HepG2 (cell line): ENCODE data around the gene GPD1. TPM values are rescaled to one million over a fixed set of nuclear protein-coding genes. Genes with fewer than 3 reads are reported as not detected.
A peak's percentile ranks its signal among the peaks of the same experiment; 100 is the strongest.

Experiments used
- BCL6 ChIP-seq: IDR thresholded peaks from 2 replicates; pipeline ENCODE4 v1.6.1; 2016; ENCODE audit warnings: missing genetic modification reagents, missing compliant biosample characterization
- DMAP1 ChIP-seq: IDR thresholded peaks from 2 replicates; pipeline ENCODE4 v1.6.1; 2016
- MLLT10 ChIP-seq: sonication (generic); formaldehyde crosslinking; IDR thresholded peaks from 2 replicates; pipeline ENCODE4 v1.4.0; 2020; ENCODE audit warnings: missing genetic modification reagents
- NR2F1 ChIP-seq, 2 experiments: fragments of 450-650 bp in 1 of 2; formaldehyde crosslinking in 1 of 2; IDR thresholded peaks; 2 replicates each; pipeline versions ENCODE4 v1.5.0 to v1.6.1; 2016 to 2020; ENCODE audit warnings: mild to moderate bottlenecking in 1 of 2, missing compliant biosample characterization in 1 of 2, missing genetic modification reagents in 1 of 2, moderate library complexity in 1 of 2
- RBFOX2 ChIP-seq: fragments of 200-400 bp; formaldehyde crosslinking; IDR thresholded peaks from 2 replicates; pipeline ENCODE4 v1.6.1; 2017; ENCODE audit warnings: low read depth, mild to moderate bottlenecking, low read length
- SYNCRIP ChIP-seq: fragments of 200-400 bp; formaldehyde crosslinking; IDR thresholded peaks from 2 replicates; pipeline ENCODE4 v1.6.1; 2018; ENCODE audit warnings: mild to moderate bottlenecking, low read depth, low read length; ENCODE audit not compliant: insufficient read depth
- TFDP2 ChIP-seq: sonication (generic); formaldehyde crosslinking; IDR thresholded peaks from 2 replicates; pipeline ENCODE4 v1.4.0; 2020; ENCODE audit warnings: missing genetic modification reagents
- ZBTB40 ChIP-seq, 2 experiments: fragments of 450-650 bp in 1 of 2; sonication (generic) in 1 of 2; formaldehyde crosslinking in 1 of 2; IDR thresholded peaks; 2 replicates each; pipeline versions ENCODE4 v1.6.1 to v1.8.0; 2016 to 2022; ENCODE audit warnings: antibody characterized with exemption in 1 of 2, mild to moderate bottlenecking in 1 of 2, missing genetic modification reagents in 1 of 2
- ZBTB44 ChIP-seq: sonication (generic); formaldehyde crosslinking; IDR thresholded peaks from 2 replicates; pipeline ENCODE4 v1.4.0; 2020; ENCODE audit warnings: missing genetic modification reagents
- ZNF710 ChIP-seq: sonication (generic); formaldehyde crosslinking; IDR thresholded peaks from 2 replicates; pipeline ENCODE4 v1.5.0; 2020; ENCODE audit warnings: mild to moderate bottlenecking, missing genetic modification reagents, borderline replicate concordance
- ZNF768 ChIP-seq: sonication (generic); formaldehyde crosslinking; IDR thresholded peaks from 2 replicates; pipeline ENCODE4 v1.4.0; 2020; ENCODE audit warnings: missing genetic modification reagents
- ZSCAN21 ChIP-seq: sonication (generic); formaldehyde crosslinking; IDR thresholded peaks from 2 replicates; pipeline ENCODE4 v1.8.0; 2022; ENCODE audit warnings: mild to moderate bottlenecking, missing genetic modification reagents, moderate library complexity, borderline replicate concordance
- ZSCAN25 ChIP-seq: sonication (generic); formaldehyde crosslinking; IDR thresholded peaks from 2 replicates; pipeline ENCODE4 v1.8.0; 2022; ENCODE audit warnings: mild to moderate bottlenecking, missing genetic modification reagents
- polyA plus RNA-seq, 8 experiments: library from polyadenylated mRNA; depleted of rRNA in 3 of 8; stranded (reverse) in 7 of 8; unstranded in 1 of 8; fragments of >200 nt; fragmentation: Illumina TruSeq in 4 of 8; extraction: Trizol in 4 of 8; gene quantifications; 2 replicates each; pipeline versions ENCODE4 v1.2.1 to v1.2.3, GENCODE V29; 2011 to 2016; ENCODE audit warnings: low read depth in 4 of 8, missing spikeins in 1 of 8, mixed read lengths in 1 of 8; ENCODE audit not compliant: insufficient read depth in 1 of 8
- total RNA-seq, 5 experiments: library from RNA; depleted of rRNA; stranded (reverse); fragments of >200 nt; fragmentation: Illumina TruSeq; extraction: Trizol; gene quantifications; 2 replicates each; pipeline ENCODE4 v1.2.3, GENCODE V29; 2016; ENCODE audit warnings: low read depth in 1 of 5

The GPD1 gene
- total and polyA plus RNA-seq, 2 of the 13 experiments (the other 11 are each of a cell fraction or from before 2014, with no cell fraction given) = 3.7 to 30.6 TPM

GRCh38 chr12:50057000-50057841 is 46.6 kb upstream of the GPD1 start, which contains the start of gene ASIC1 (continued):
- TF ChIP-seq ZBTB40 (IDR thresholded peaks at IDR 0.05) = no peak
- TF ChIP-seq ZBTB40 (CRISPR knock-in tag; IDR thresholded peaks at IDR 0.05) = peak; percentile 16; the same call in 1 of the 2 replicates
- no peak for TF ChIP-seq ZNF710
- TF ChIP-seq ZSCAN25 (CRISPR knock-in tag) = 0 out of 2 replicates have a peak, but pooled peaks have one; percentile 12
- no peak for TF ChIP-seq SYNCRIP
- no peak for TF ChIP-seq NR2F1 (CRISPR knock-in tag; IDR thresholded peaks at IDR 0.05)
- TF ChIP-seq ZSCAN21 (CRISPR knock-in tag) = no peak
- peak; percentile 32; the same call in 1 of the 2 replicates for TF ChIP-seq BCL6 (CRISPR knock-in tag)
- no peak for TF ChIP-seq ZBTB44 (CRISPR knock-in tag)
- TF ChIP-seq RBFOX2 = no peak
- peak; percentile 35; the same call in 1 of the 2 replicates for TF ChIP-seq ZNF768
- TF ChIP-seq DMAP1 (CRISPR knock-in tag) = no peak; the same call in 1 of the 2 replicates
- TF ChIP-seq MLLT10 (CRISPR knock-in tag) = no peak
- 0 out of 2 replicates have a peak, but pooled peaks have one; percentile 22 for TF ChIP-seq TFDP2 (CRISPR knock-in tag)
